ENCODE data around the gene TFCP2L1.

DNA sequence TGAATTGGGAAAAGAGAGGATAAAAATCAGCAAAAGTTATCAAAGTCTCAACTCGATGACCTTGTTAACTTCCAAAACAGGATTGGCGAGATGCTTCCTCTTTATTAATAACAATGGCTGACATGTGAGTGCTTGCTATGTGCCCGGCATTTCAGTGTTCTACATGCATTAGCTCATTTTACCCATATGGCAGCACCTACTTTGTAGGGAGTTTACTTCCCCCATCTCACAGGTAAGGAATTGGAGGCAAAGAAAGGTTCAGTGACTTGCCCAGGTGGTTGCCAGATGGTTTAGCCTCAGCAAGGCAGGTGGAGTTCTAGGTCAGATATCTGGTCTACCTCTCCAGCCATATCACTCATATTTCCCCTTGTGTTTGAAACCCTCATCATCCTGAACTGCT lies 12.4 kb downstream of the TFCP2L1 start:
- TF ChIP-seq, protein P1, sequence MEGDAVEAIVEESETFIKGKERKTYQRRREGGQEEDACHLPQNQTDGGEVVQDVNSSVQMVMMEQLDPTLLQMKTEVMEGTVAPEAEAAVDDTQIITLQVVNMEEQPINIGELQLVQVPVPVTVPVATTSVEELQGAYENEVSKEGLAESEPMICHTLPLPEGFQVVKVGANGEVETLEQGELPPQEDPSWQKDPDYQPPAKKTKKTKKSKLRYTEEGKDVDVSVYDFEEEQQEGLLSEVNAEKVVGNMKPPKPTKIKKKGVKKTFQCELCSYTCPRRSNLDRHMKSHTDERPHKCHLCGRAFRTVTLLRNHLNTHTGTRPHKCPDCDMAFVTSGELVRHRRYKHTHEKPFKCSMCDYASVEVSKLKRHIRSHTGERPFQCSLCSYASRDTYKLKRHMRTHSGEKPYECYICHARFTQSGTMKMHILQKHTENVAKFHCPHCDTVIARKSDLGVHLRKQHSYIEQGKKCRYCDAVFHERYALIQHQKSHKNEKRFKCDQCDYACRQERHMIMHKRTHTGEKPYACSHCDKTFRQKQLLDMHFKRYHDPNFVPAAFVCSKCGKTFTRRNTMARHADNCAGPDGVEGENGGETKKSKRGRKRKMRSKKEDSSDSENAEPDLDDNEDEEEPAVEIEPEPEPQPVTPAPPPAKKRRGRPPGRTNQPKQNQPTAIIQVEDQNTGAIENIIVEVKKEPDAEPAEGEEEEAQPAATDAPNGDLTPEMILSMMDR (IDR thresholded peaks at IDR 0.05) = no peak
- no peak for TF ChIP-seq POLR2A (IDR thresholded peaks at IDR 0.05)
